SK-N-SH (cell line): Measurements from ENCODE around the gene FLVCR1. TPM values are rescaled to one million over a fixed set of nuclear protein-coding genes. Genes with fewer than 3 reads are reported as not detected.

Experiments used
- polyA plus RNA-seq, 3 experiments: library from polyadenylated mRNA; depleted of rRNA; stranded (reverse); fragments of >200 nt; gene quantifications; 2 replicates each; pipeline ENCODE4 v1.2.3, GENCODE V29; 2012
- small RNA-seq, 7 experiments: library from RNA; depleted of rRNA; stranded (forward); fragments of <200 nt; gene quantifications; one replicate each; pipeline ENCODE3, GENCODE V24; 2012

FLVCR1 gene
- polyA plus RNA-seq, 1 of the 3 experiments (the other 2 are of a cell fraction): 1.7 TPM

Small RNA genes lying within 50 kb of the gene (small RNA-seq; reads per million reads assigned to genes)
- gene AC104333.1: 0 reads per million in 7 experiments
- 0 to 1.1 (median 0) reads per million in 7 experiments for gene AC104333.2

Other genes starting within 250 kb of the FLVCR1 start
- 29.7 TPM in 2 replicates for gene ATF3, start 249.5 kb upstream of the FLVCR1 start, polyA plus RNA-seq (2012; rRNA removed)
- gene BATF3, start 158.4 kb upstream of the FLVCR1 start, polyA plus RNA-seq (2012; rRNA removed): 0.76 and 0.86 TPM in 2 replicates
- 17.8 and 22.5 TPM in 2 replicates for gene NSL1, start 66.5 kb upstream of the FLVCR1 start, polyA plus RNA-seq (2012; rRNA removed)
- 5.2 and 6.6 TPM in 2 replicates for gene TATDN3, start 66.4 kb upstream of the FLVCR1 start, polyA plus RNA-seq (2012; rRNA removed)
- gene SPATA45, start 10.6 kb upstream of the FLVCR1 start, polyA plus RNA-seq (2012; rRNA removed): 0.24 TPM in 1 of 2 replicates, not detected in the other
- gene VASH2, start 92.3 kb downstream of the FLVCR1 start, polyA plus RNA-seq (2012; rRNA removed): 0.41 and 0.55 TPM in 2 replicates
- 14.0 and 17.8 TPM in 2 replicates for gene ANGEL2, start 157.6 kb downstream of the FLVCR1 start, polyA plus RNA-seq (2012; rRNA removed)
- 7.8 and 11.4 TPM in 2 replicates for gene RPS6KC1, start 193.0 kb downstream of the FLVCR1 start, polyA plus RNA-seq (2012; rRNA removed)